GM21515 (cell line): ENCODE measurements around the gene POLD1.
"Not testable (repeated sequence)": the region's sequence is repeated elsewhere in the genome, so short reads cannot be mapped to it uniquely, and the experiment has no call there.

Experiments used
- ATAC-seq: cut with Tn5 transposase; IDR thresholded peaks from one replicate; pipeline ENCODE4 v1.9.1; 2021; ENCODE audit not compliant: unreplicated experiment

The POLD1 gene

GRCh38 chr19:50433201-50434180 lies 49.3 kb downstream of the POLD1 start:
- ATAC-seq, result no peak

GRCh38 chr19:50434525-50434924 lies 50.4 kb downstream of the POLD1 start:
- ATAC-seq, result no peak

DNA sequence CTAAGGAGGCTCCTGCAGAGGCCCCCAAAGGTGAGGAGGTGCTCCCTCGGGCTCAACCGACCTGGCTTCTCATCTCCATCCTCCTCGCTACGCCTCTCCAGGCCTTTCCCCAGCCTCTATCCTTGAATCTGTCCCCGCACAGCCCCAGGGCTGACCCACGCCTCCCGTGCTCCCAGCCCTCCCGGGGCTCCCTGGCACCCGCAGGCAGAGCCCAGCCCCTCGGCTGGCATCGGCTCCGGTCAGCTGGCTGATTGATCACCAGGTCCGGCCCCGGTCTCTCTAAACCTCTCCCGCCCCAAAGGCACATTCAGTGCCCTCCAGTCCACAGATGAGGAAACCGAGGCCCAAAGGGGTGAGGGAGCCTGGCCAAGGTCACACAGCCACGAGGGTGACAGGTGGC lies 51.1 kb downstream of the POLD1 start:
- no peak for ATAC-seq

DNA sequence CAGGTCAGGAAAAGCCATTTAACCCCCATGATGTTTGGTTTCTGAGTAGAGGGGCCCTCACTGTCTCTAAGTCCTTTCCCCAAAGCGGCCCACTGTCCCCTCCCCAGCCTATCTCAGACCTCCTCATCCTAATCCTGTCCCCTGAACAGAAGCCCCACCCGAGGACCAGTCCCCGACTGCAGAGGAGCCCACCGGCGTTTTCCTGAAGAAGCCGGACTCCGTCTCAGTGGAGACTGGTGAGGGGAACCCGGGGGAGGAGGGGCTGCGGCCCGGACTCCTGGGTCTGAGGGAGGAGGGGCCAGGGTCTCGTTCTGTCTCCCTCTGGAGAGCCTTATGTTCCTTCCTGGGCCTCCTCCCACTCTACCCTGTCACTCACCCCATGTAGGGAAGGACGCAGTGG lies 51.5 kb downstream of the POLD1 start:
- ATAC-seq, result no peak

DNA sequence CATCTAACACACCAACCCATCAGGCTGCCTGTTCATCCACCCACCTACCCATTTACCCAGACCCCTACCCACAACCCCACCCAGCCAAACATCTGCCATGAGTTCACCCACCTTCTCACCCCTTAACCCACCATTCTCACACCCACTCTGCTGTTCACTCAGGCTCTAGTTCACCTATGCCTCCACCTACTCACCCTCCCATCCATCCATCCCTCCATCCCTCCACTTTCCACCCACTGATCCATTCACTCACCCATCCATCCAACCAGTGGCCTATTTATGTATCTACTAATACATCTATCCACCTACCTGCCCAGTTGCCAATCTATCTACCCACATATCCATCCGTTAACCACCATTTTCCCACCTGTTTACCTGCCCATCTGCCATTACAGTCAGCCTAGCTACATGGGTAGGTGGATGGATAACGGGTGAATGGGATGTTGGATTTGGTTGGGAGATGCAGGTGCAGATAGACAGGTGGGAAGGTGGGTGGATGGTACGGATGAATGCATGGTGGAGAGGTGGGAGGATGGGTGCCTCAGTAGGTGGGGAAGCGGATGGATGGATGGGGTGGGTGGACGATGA lies 53.8 kb downstream of the POLD1 start:
- no peak for ATAC-seq

DNA sequence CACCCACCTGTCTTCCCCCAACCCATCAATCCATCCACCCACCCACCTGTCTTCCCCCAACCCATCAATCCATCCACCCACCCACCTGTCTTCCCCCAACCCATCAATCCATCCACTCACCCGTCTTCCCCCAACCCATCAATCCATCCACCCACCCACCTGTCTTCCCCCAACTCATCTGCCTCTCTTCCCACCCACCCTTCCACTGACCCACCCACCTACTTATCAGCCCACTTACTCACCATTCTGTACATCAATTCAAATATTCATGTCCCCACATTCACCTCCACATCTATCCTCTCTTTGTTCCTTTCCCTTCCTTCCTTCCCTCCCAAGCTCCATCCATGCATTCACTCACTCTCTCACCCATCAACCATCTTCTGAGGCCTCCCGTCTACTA lies 55.0 kb downstream of the POLD1 start:
- not testable (repeated sequence) for ATAC-seq

GRCh38 chr19:50444059-50444458 lies 59.9 kb downstream of the POLD1 start:
- no peak for ATAC-seq

DNA sequence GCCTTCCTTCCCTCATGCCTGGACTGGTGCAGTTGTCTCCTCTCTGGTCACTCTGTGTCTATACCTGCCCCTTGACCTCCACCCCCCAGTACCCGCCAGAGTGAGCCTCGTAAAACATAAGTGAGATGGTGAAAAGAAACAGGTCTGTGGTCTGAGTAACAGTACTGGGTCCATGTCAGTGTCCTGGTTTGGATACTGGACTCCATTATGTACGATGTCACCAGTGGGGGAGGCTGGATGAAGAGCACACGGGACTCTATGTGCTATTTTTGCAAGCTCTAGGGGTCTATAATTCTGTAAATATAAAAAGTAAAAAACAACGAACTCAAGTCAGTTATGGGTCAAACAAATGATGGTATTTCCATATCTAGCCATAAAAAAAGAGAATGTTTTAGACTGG lies 62.9 kb downstream of the POLD1 start:
- no peak for ATAC-seq

DNA sequence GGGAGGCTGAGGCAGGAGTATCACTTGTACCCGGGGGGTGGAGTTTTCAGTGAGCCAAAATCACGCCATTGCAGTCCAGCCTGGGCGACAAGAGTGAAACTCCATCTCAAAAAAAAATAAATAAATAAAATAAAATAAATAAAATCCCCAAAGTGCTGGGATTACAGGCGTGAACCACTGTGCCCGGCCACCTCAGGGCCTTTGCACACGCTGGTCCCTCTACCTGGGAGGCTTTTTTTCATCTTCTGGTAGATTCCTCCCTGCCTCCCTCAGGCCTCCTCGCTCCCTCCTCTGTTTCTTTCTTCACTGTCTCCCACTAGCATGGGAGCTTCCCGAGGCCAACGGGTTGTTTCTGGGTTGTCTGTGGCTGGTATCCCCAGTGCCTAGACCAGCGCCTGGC lies 63.6 kb downstream of the POLD1 start:
- ATAC-seq, result no peak

- no peak for ATAC-seq
These were observed 65.2 kb downstream of the POLD1 start for GRCh38 chr19:50449236-50449899.

GRCh38 chr19:50450369-50451222 lies 66.4 kb downstream of the POLD1 start:
- ATAC-seq, result no peak

- ATAC-seq, result no peak
These were observed 67.0 kb downstream of the POLD1 start for GRCh38 chr19:50451223-50451534.

- ATAC-seq, result no peak
These were observed 69.1 kb downstream of the POLD1 start for GRCh38 chr19:50453243-50453642.

DNA sequence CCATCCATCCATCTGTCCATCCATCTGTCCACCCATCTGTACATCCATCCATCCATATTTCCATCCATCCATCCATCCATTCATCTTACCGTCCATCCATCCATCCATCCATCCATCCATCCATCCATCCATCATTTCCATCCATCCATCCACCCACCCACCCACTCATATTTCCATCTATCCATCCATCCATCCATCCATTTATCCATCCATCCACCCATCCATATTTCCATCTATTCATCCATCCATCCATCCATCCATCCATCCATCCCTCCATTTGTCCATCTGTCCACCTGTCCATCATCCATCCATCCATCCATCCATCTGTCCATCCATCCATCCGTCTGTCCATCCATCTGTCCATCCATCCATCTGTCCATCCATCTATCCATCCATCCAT lies 71.8 kb downstream of the POLD1 start:
- ATAC-seq, result no peak

DNA sequence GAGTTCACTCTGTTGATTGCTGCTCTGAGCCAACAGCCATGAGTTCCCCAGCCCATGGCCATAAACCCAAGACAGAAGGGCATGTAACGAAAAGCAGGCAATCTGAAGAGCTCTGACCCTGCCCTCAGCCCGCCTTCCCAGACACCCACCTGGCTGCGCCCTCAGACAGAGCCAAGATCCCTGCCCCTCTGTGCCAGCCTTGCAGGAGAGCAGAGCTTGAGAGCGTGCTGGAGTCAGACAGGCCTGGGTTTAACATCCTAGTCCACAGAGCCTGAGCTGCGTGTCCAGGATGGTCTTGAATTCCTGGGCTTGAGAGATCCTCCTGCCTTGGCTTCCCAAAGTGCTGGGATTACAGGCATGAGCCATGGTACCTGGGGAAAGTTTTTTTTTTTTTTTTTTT lies 73.2 kb downstream of the POLD1 start:
- no peak for ATAC-seq

DNA sequence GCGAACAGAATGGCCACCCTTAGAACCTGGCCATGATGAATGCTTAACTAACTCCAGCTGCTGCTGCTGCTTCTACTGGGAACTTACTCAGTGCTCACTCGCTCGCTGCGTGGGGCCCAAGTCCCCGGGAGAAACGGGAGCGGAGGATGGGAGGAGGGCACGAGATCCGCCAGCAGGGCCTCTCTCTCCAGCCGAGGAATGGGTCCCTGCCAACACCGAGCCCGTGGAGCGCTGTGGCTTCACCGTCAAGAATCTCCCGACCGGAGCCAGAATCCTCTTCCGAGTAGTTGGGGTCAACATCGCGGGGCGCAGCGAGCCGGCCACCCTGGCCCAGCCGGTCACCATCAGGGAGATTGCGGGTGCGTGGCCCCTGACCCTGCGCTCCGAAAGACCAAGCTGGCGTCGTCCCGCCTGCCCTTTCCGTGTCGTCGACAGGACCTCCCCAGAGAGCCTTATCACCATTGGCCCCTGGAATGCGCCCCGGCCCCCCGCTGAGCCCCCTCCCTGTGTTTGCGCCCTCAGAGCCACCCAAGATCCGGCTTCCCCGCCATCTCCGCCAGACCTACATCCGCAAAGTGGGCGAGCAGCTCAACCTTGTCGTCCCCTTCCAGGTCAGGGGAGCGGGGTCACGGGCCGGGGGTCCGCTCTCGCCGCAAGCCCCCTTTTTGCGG lies 74.4 kb downstream of the POLD1 start:
- ATAC-seq, result no peak

GRCh38 chr19:50459067-50459456 lies 74.9 kb downstream of the POLD1 start:
- no peak for ATAC-seq

DNA sequence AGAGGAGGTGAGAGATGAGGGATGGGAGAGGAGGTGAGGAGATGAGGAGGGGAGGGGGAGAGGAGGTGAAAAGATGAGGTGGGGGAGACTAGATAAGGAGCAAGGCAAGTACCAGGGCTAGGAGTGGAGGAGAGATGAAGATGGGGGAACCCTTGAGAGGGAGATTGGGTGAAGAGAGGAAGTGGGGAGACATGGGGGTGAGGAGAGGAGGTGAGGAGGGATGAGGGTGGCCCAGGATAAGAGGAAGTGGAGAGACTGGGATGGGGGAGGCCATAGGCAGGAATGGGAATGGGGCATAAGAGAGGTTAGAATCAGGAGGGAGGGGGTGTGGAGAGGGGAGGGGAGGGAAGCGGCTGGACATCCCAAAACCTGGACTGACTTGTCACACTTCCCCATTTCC lies 75.5 kb downstream of the POLD1 start:
- no peak for ATAC-seq

GRCh38 chr19:50460161-50460765 lies 76.1 kb downstream of the POLD1 start:
- ATAC-seq, result no peak
